K562 (cell line): ENCODE data around the gene UBA52. TPM values are rescaled to one million over a fixed set of nuclear protein-coding genes. Genes with fewer than 3 reads are reported as not detected.

Experiments
- AFF4 ChIP-seq: sonication (generic); formaldehyde crosslinking; IDR thresholded peaks from 2 replicates; pipeline ENCODE4 v1.8.0; 2023; ENCODE audit warnings: mild to moderate bottlenecking, missing genetic modification reagents
- E4F1 ChIP-seq: fragments of 250-450 bp; sonication (Bioruptor Pico); IDR thresholded peaks from 2 replicates; pipeline ENCODE4 v1.5.0; 2021; ENCODE audit warnings: mild to moderate bottlenecking, borderline replicate concordance
- ILK ChIP-seq: fragments of 450-650 bp; IDR thresholded peaks from 2 replicates; pipeline ENCODE4 v1.6.1; 2016; ENCODE audit warnings: missing genetic modification characterization, low read depth, mild to moderate bottlenecking, missing compliant biosample characterization, moderate library complexity, borderline replicate concordance
- JUN ChIP-seq, 2 experiments: sonication (generic) in 1 of 2; formaldehyde crosslinking in 1 of 2; IDR thresholded peaks; 2 replicates each; pipeline versions ENCODE4 v1.6.1 to v1.8.0; 2012 to 2022; ENCODE audit warnings: borderline replicate concordance in 2 of 2, mild to moderate bottlenecking in 2 of 2, improper control_type of control experiment in 1 of 2, low read depth in 1 of 2, low read length in 1 of 2, missing genetic modification reagents in 1 of 2
- KLF1 ChIP-seq: fragments of 450-650 bp; IDR thresholded peaks from 2 replicates; pipeline ENCODE4 v1.6.1; 2016; ENCODE audit warnings: missing genetic modification characterization, missing compliant biosample characterization
- MBD2 ChIP-seq: sonication (generic); IDR thresholded peaks from 2 replicates; pipeline ENCODE4 v1.6.1; 2016; ENCODE audit warnings: low read depth, borderline replicate concordance
- PHB2 ChIP-seq: fragments of 450-650 bp; IDR thresholded peaks from 2 replicates; pipeline ENCODE4 v1.6.1; 2017; ENCODE audit warnings: low read depth
- PHF21A ChIP-seq: fragments of 450-650 bp; IDR thresholded peaks from 2 replicates; pipeline ENCODE4 v1.6.1; 2017; ENCODE audit warnings: low read depth, borderline replicate concordance
- PYGO2 ChIP-seq: fragments of 450-650 bp; IDR thresholded peaks from 2 replicates; pipeline ENCODE4 v1.6.1; 2016; ENCODE audit warnings: mild to moderate bottlenecking, missing genetic modification characterization, moderate library complexity, missing compliant biosample characterization
- RHOXF2B ChIP-seq: fragments of 250-450 bp; sonication (Bioruptor Pico); conservative IDR thresholded peaks from 2 replicates; pipeline ENCODE4 v1.5.1; 2021
- ZBTB11 ChIP-seq, 3 experiments: fragments of 200-800 bp in 1 of 3; fragments of 250-450 bp in 1 of 3; fragments of 450-650 bp in 1 of 3; sonication (Bioruptor Pico) in 1 of 3; sonication (Bioruptor generic) in 1 of 3; formaldehyde crosslinking in 1 of 3; IDR thresholded peaks; 2 replicates each; pipeline versions ENCODE4 v1.6.1 to v1.8.0; 2016 to 2022; ENCODE audit warnings: mild to moderate bottlenecking in 2 of 3, missing genetic modification characterization in 2 of 3, missing compliant biosample characterization in 1 of 3, moderate library complexity in 1 of 3
- ZBTB9 ChIP-seq: fragments of 450-650 bp; formaldehyde crosslinking; IDR thresholded peaks from 2 replicates; pipeline ENCODE4 v1.4.0; 2020; ENCODE audit warnings: mild to moderate bottlenecking, moderate library complexity
- ZNF589 ChIP-seq: fragments of 200-800 bp; sonication (Bioruptor generic); IDR thresholded peaks from 2 replicates; pipeline ENCODE4 v1.6.1; 2016; ENCODE audit warnings: low read depth, missing genetic modification characterization, missing compliant biosample characterization
- ZNF764 ChIP-seq: fragments of 250-450 bp; sonication (Bioruptor Pico); IDR thresholded peaks from 2 replicates; pipeline ENCODE4 v1.4.0; 2020; ENCODE audit warnings: low read depth, mild to moderate bottlenecking, moderate library complexity
- polyA plus RNA-seq, 8 experiments: library from polyadenylated mRNA; depleted of rRNA in 4 of 8; stranded (reverse) in 5 of 8; unstranded in 3 of 8; fragments of >200 nt; fragmentation: Nextera tagmentation in 2 of 8; fragmentation: Illumina TruSeq in 1 of 8; extraction: Ambion mirVana in 2 of 8; extraction: Trizol in 1 of 8; gene quantifications; 2 replicates each; pipeline versions ENCODE4 v1.2.1 to v1.2.3, GENCODE V29; 2011 to 2014; ENCODE audit warnings: inconsistent platforms in 1 of 8, missing spikeins in 1 of 8
- total RNA-seq, 7 experiments: library from RNA; depleted of rRNA in 6 of 7; stranded (reverse); fragments of >200 nt in 6 of 7; fragmentation: Illumina TruSeq in 2 of 7; extraction: Trizol in 2 of 7; gene quantifications; 2 replicates each; pipeline versions ENCODE4 v1.2.1 to v1.2.3, GENCODE V29; 2011 to 2021; ENCODE audit warnings: low replicate concordance in 1 of 7

UBA52 gene
- total and polyA plus RNA-seq, 9 of the 15 experiments (the other 6 are each of a cell fraction or from before 2014, with no cell fraction given) = 1,110 to 2,751 (median 1,733) TPM

GRCh38 chr19:18522124-18522861 is 49.4 kb upstream of the UBA52 start (continued):
- no peak for TF ChIP-seq ZBTB9 (CRISPR knock-in tag)
- no peak for TF ChIP-seq ILK
- no peak for TF ChIP-seq ZBTB11 (CRISPR knock-in tag; IDR thresholded peaks at IDR 0.05)
- TF ChIP-seq PHB2 = no peak
- no peak for TF ChIP-seq PHF21A
- no peak for TF ChIP-seq AFF4 (CRISPR knock-in tag)
- no peak for TF ChIP-seq E4F1 (CRISPR knock-in tag)
- TF ChIP-seq ZNF764 (CRISPR knock-in tag) = no peak
- no peak for TF ChIP-seq ZNF589 (CRISPR knock-in tag)
- TF ChIP-seq RHOXF2B (CRISPR knock-in tag) = no peak
- TF ChIP-seq PYGO2 (tag) = no peak
- 0 out of 2 replicates have a peak, but pooled peaks have one; percentile 54 for TF ChIP-seq MBD2
- TF ChIP-seq JUN (IDR thresholded peaks at IDR 0.05; ENCODE audit: borderline replicate concordance, low read depth, low read length) = 0 out of 2 replicates have a peak, but pooled peaks have one; percentile 41
- no peak for TF ChIP-seq JUN (CRISPR knock-in tag; IDR thresholded peaks at IDR 0.05; ENCODE audit: borderline replicate concordance)
- TF ChIP-seq KLF1 = peak; percentile 49; the same call in 1 of the 2 replicates
